IMR-90 (cell line): Measurements from ENCODE around the gene GABPB1. TPM values are rescaled to one million over a fixed set of nuclear protein-coding genes. Genes with fewer than 3 reads are reported as not detected.

Source experiments
- ATAC-seq: fragments of 200-7000 bp; cut with Tn5 transposase; 2 replicates; pipeline ENCODE4 v1.9.1; 2020; ENCODE audit warnings: low read depth, mild to moderate bottlenecking, moderate library complexity
- BruUV-seq: library from RNA; stranded (reverse); fragments of 400-500 nt; replicated peaks from 2 replicates; lab custom pipeline; 2021; lab: Mats Ljungman, UMichigan
- CTCF ChIA-PET: fragments of 300-600 bp; formaldehyde crosslinking; extraction: SDS; loops from one replicate; lab custom pipeline; 2021; ENCODE audit warnings: antibody characterized with exemption; lab: Yijun Ruan, JAX
- POLR2A ChIA-PET: fragments of 300-600 bp; sonication (Branson Sonifier 250); formaldehyde crosslinking; loops from one replicate; lab custom pipeline; 2022; ENCODE audit warnings: antibody characterized with exemption; ENCODE audit not compliant: unreplicated experiment; lab: Charles Lee
- DNase-seq: peaks from one replicate; pipeline ENCODE4 v3.0.0; 2013
- H2AFZ ChIP-seq: replicated peaks from 2 replicates; pipeline ENCODE3; 2013; ENCODE audit warnings: low read length, mild to moderate bottlenecking; ENCODE audit not compliant: poor library complexity
- H2AK5ac ChIP-seq: 2 replicates; pipeline ENCODE4 v1.6.1; 2013; ENCODE audit warnings: low read depth, low read length, inconsistent platforms
- H2AK9ac ChIP-seq: replicated peaks from 2 replicates; pipeline ENCODE3; 2013; ENCODE audit warnings: mild to moderate bottlenecking, low read depth, low read length, moderate library complexity; ENCODE audit not compliant: poor library complexity
- H2BK120ac ChIP-seq: 2 replicates; pipeline ENCODE4 v1.6.1; 2013; ENCODE audit warnings: low read depth, low read length, inconsistent platforms
- H2BK15ac ChIP-seq: 3 replicates; pipeline ENCODE4 v1.6.1; 2013; ENCODE audit warnings: low read depth, low read length, inconsistent platforms
- H2BK20ac ChIP-seq: 2 replicates; pipeline ENCODE4 v1.6.1; 2013; ENCODE audit warnings: low read depth, mild to moderate bottlenecking, inconsistent platforms, low read length, moderate library complexity
- H2BK5ac ChIP-seq: 2 replicates; pipeline ENCODE4 v1.6.1; 2013; ENCODE audit warnings: mild to moderate bottlenecking, low read depth, low read length, inconsistent platforms; ENCODE audit not compliant: poor library complexity, severe bottlenecking
- H3K14ac ChIP-seq: replicated peaks from 2 replicates; pipeline ENCODE4 v1.6.1; 2013; ENCODE audit warnings: low read depth, low read length, inconsistent platforms
- H3K18ac ChIP-seq: 2 replicates; pipeline ENCODE4 v1.6.1; 2013; ENCODE audit warnings: low read depth, low read length, control low read depth
- H3K23ac ChIP-seq: 2 replicates; pipeline ENCODE4 v1.6.1; 2013; ENCODE audit warnings: low read depth, low read length, inconsistent platforms
- H3K27ac ChIP-seq: 2 replicates; pipeline ENCODE4 v1.5.1; 2013; ENCODE audit warnings: mild to moderate bottlenecking, control low read depth, low read length; ENCODE audit not compliant: insufficient read depth
- H3K27me3 ChIP-seq: 2 replicates; pipeline ENCODE4 v1.6.1; 2013; ENCODE audit warnings: low read length; ENCODE audit not compliant: control insufficient read depth, insufficient read depth
- H3K36me3 ChIP-seq: 2 replicates; pipeline ENCODE4 v1.6.1; 2013; ENCODE audit warnings: low read length, mixed read lengths; ENCODE audit not compliant: control insufficient read depth, insufficient read depth
- H3K4ac ChIP-seq: 2 replicates; pipeline ENCODE4 v1.6.1; 2013; ENCODE audit warnings: low read depth, low read length, inconsistent platforms
- H3K4me1 ChIP-seq: 2 replicates; pipeline ENCODE4 v1.6.1; 2013; ENCODE audit warnings: low read length, mixed read lengths; ENCODE audit not compliant: control insufficient read depth, insufficient read depth
- H3K4me2 ChIP-seq: 2 replicates; pipeline ENCODE4 v1.6.1; 2013; ENCODE audit warnings: low read depth, mild to moderate bottlenecking, control low read depth, low read length, moderate library complexity
- H3K4me3 ChIP-seq: 2 replicates; pipeline ENCODE4 v1.5.1; 2013; ENCODE audit warnings: low read depth, mild to moderate bottlenecking, control low read depth, low read length, moderate library complexity; ENCODE audit not compliant: insufficient read depth
- H3K56ac ChIP-seq: 2 replicates; pipeline ENCODE4 v1.6.1; 2013; ENCODE audit warnings: low read length, inconsistent platforms; ENCODE audit not compliant: insufficient read depth; ENCODE audit errors: extremely low read depth
- H3K79me1 ChIP-seq, 2 experiments: 2 replicates each; pipeline ENCODE4 v1.6.1; 2013; ENCODE audit warnings: low read length in 2 of 2, inconsistent platforms in 1 of 2, low read depth in 1 of 2
- H3K9ac ChIP-seq: 2 replicates; pipeline ENCODE4 v1.6.1; 2013; ENCODE audit warnings: low read depth, low read length, control low read depth
- H3K9me1 ChIP-seq: 2 replicates; pipeline ENCODE4 v1.6.1; 2013; ENCODE audit warnings: low read length, inconsistent platforms; ENCODE audit not compliant: insufficient read depth
- H3K9me3 ChIP-seq: 2 replicates; pipeline ENCODE4 v1.6.1; 2013; ENCODE audit warnings: low read length; ENCODE audit not compliant: control insufficient read depth, insufficient read depth
- H4K20me1 ChIP-seq: 2 replicates; pipeline ENCODE4 v1.6.1; 2013; ENCODE audit warnings: low read length, inconsistent platforms; ENCODE audit not compliant: insufficient read depth
- H4K5ac ChIP-seq: 2 replicates; pipeline ENCODE4 v1.6.1; 2013; ENCODE audit warnings: mild to moderate bottlenecking, low read depth, low read length, control low read depth
- H4K8ac ChIP-seq, 2 experiments: 2 replicates each; pipeline ENCODE4 v1.6.1; 2013; ENCODE audit warnings: low read depth in 2 of 2, low read length in 2 of 2, control low read depth in 1 of 2, inconsistent platforms in 1 of 2
- H4K91ac ChIP-seq: 2 replicates; pipeline ENCODE4 v1.6.1; 2013; ENCODE audit warnings: low read depth, low read length, inconsistent platforms; ENCODE audit not compliant: insufficient read depth
- CEBPB ChIP-seq: IDR thresholded peaks from 2 replicates; pipeline ENCODE4 v1.6.1; 2012; ENCODE audit warnings: low read depth, low read length, improper control_type of control experiment
- CHD1 ChIP-seq: IDR thresholded peaks from 2 replicates; pipeline ENCODE4 v1.6.1; 2012; ENCODE audit warnings: low read depth, low read length, improper control_type of control experiment
- FOS ChIP-seq: fragments of 150-350 bp; IDR thresholded peaks from 2 replicates; pipeline ENCODE4 v1.6.1; 2016; ENCODE audit warnings: low read depth, low read length
- MAFK ChIP-seq: IDR thresholded peaks from 2 replicates; pipeline ENCODE4 v1.6.1; 2012; ENCODE audit warnings: low read depth, low read length, improper control_type of control experiment
- MAZ ChIP-seq: IDR thresholded peaks from 2 replicates; pipeline ENCODE4 v1.6.1; 2012; ENCODE audit warnings: low read depth, mild to moderate bottlenecking, low read length, improper control_type of control experiment, moderate library complexity, borderline replicate concordance
- MXI1 ChIP-seq: IDR thresholded peaks from 2 replicates; pipeline ENCODE4 v1.6.1; 2012; ENCODE audit warnings: low read depth, mild to moderate bottlenecking, low read length, moderate library complexity, borderline replicate concordance
- NFE2L2 ChIP-seq: fragments of 150-350 bp; IDR thresholded peaks from 2 replicates; pipeline ENCODE4 v1.6.1; 2016; ENCODE audit warnings: low read depth, mild to moderate bottlenecking, low read length
- POLR2A ChIP-seq: IDR thresholded peaks from 2 replicates; pipeline ENCODE4 v1.6.1; 2012; ENCODE audit warnings: mild to moderate bottlenecking, low read depth, low read length
- RAD21 ChIP-seq: IDR thresholded peaks from 2 replicates; pipeline ENCODE4 v1.6.1; 2012; ENCODE audit warnings: low read length, improper control_type of control experiment
- RCOR1 ChIP-seq: IDR thresholded peaks from 2 replicates; pipeline ENCODE4 v1.6.1; 2012; ENCODE audit warnings: mild to moderate bottlenecking, low read length, improper control_type of control experiment; ENCODE audit not compliant: insufficient replicate concordance
- RFX5 ChIP-seq: IDR thresholded peaks from 2 replicates; pipeline ENCODE4 v1.8.0; 2012; ENCODE audit warnings: low read depth, mild to moderate bottlenecking, low read length, moderate library complexity
- SMC3 ChIP-seq: fragments of 150-350 bp; IDR thresholded peaks from 2 replicates; pipeline ENCODE4 v1.6.1; 2016; ENCODE audit warnings: low read depth, mild to moderate bottlenecking, antibody characterized with exemption, low read length, moderate library complexity
- WGBS, 2 experiments: methylation state at CpG; one replicate each; pipeline versions ENCODE4 v1.1.5 to v1.1.7; 2013; ENCODE audit warnings: missing lambda C conversion rate in 2 of 2; ENCODE audit not compliant: insufficient read length in 1 of 2; ENCODE audit errors: extremely low coverage in 2 of 2; 5-methylcytosine and 5-hydroxymethylcytosine counted together
- dilution Hi-C: fragments of 300-500 bp; cut with HindIII; formaldehyde crosslinking; loops from one replicate; pipeline ENCODE4 v1.14.3; 2018; ENCODE audit warnings: low sequenced_read_pairs; ENCODE audit not compliant: unreplicated experiment
- in situ Hi-C: fragments of 300-500 bp; cut with MboI; formaldehyde crosslinking; loops from 3 replicates; pipeline ENCODE4 v1.14.3; 2019; ENCODE audit warnings: low sequenced_read_pairs, inconsistent platforms, mixed read lengths
- intact Hi-C: fragments of 100-400 bp; cut with micrococcal nuclease; formaldehyde crosslinking; loops from 2 replicates; pipeline ENCODE4 v1.10.0; 2022
- polyA plus RNA-seq, 3 experiments: library from polyadenylated mRNA; depleted of rRNA; stranded (reverse); fragments of >200 nt; gene quantifications; 2 replicates each; pipeline ENCODE4 v1.2.3, GENCODE V29; 2012; ENCODE audit warnings: low replicate concordance in 1 of 3
- total RNA-seq: library from RNA; depleted of rRNA; stranded (reverse); fragments of >200 nt; gene quantifications from 2 replicates; pipeline ENCODE4 v1.2.3, GENCODE V29; 2012
- TF ChIP-seq, protein P1 (sequence below): fragments of 150-350 bp; IDR thresholded peaks from 2 replicates; pipeline ENCODE4 v1.6.1; 2017; ENCODE audit warnings: mild to moderate bottlenecking, antibody characterized with exemption, low read length, low read depth
- TF ChIP-seq, protein P2 (sequence below): conservative IDR thresholded peaks from 2 replicates; pipeline ENCODE4 v1.5.1; 2012; ENCODE audit warnings: mild to moderate bottlenecking, low read depth, low read length, improper control_type of control experiment
- TF ChIP-seq, protein P3 (sequence below): fragments of 150-350 bp; IDR thresholded peaks from 2 replicates; pipeline ENCODE4 v1.6.1; 2016; ENCODE audit warnings: low read depth, mild to moderate bottlenecking, low read length, moderate library complexity, borderline replicate concordance

The GABPB1 gene
- total and polyA plus RNA-seq, 2 of the 4 experiments (the other 2 are of a cell fraction): 26.3 to 89.3 TPM

DNA sequence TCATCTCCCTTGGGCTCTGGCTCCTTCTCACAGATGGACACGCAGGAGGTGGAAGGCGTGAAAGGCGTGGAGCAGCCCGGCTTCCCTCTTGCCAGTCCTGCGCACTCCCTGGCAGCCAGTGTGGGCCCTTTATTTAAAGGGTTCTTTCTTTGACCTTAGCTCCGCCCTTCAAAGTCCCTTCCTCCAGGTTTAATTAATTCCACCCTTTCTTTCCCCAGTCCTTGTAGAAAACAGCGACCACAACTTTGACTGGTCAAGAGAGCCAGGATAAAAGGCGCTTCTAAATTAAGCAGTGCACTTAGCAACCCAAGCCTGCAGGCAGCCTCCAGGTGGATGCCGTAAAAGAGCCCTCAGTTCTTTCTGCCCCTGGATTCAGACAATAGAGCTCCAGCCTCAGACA lies 89.4 kb downstream of the GABPB1 start, which contains the start of gene HDC:
Gene HDC, minus strand, starts transcription at position 107 of the 400 bp plus-strand sequence. Its CDS starts 103 bp downstream, at position 4.
- Histone ChIP-seq H2AK9ac (peak within 1 kb of the TSS; percentile 31), H3K9ac (no peak within 1 kb of the TSS), H3K4ac (no peak within 1 kb of the TSS), H2AFZ (no peak within 1 kb of the TSS), H3K4me2 (no peak within 1 kb of the TSS), H3K4me1 (no peaks in the 10 kb centered on the region), H4K5ac (no peak within 1 kb of the TSS), H3K27me3 (peaks cover 7% of the 10 kb centered on the region), H2AK5ac (no peak within 1 kb of the TSS), H4K8ac (no peak within 1 kb of the TSS), H3K23ac (no peak within 1 kb of the TSS), H2BK120ac (no peak within 1 kb of the TSS), H3K27ac (no peak within 1 kb of the TSS), H3K4me3 (no peak within 1 kb of the TSS), H4K91ac (no peak within 1 kb of the TSS), H3K36me3 (no peaks in the 10 kb centered on the region), H3K9me1 (no peaks in the 10 kb centered on the region), H3K56ac (no peak within 1 kb of the TSS), H3K79me1 (no peaks in the 10 kb centered on the region), H4K20me1 (no peaks in the 10 kb centered on the region), H3K18ac (no peak within 1 kb of the TSS), H2BK15ac (no peak within 1 kb of the TSS), H3K14ac (no peak within 1 kb of the TSS), H2BK5ac (no peak within 1 kb of the TSS), H3K9me3 (0 out of 2 replicates have a peak, but pooled peaks cover 2% of the 10 kb centered on the region), H2BK20ac (no peak within 1 kb of the TSS)
- TF ChIP-seq MXI1 (no peak), CEBPB (no peak), RFX5 (no peak), MAFK (no peak), CHD1 (no peak), MAZ (no peak), SMC3 (no peak), NFE2L2 (no peak), FOS (no peak), RCOR1 (no peak), RAD21 (no peak), POLR2A (no peak)
- TF ChIP-seq, protein P1, sequence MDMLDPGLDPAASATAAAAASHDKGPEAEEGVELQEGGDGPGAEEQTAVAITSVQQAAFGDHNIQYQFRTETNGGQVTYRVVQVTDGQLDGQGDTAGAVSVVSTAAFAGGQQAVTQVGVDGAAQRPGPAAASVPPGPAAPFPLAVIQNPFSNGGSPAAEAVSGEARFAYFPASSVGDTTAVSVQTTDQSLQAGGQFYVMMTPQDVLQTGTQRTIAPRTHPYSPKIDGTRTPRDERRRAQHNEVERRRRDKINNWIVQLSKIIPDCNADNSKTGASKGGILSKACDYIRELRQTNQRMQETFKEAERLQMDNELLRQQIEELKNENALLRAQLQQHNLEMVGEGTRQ: no peak
- TF ChIP-seq, protein P2, sequence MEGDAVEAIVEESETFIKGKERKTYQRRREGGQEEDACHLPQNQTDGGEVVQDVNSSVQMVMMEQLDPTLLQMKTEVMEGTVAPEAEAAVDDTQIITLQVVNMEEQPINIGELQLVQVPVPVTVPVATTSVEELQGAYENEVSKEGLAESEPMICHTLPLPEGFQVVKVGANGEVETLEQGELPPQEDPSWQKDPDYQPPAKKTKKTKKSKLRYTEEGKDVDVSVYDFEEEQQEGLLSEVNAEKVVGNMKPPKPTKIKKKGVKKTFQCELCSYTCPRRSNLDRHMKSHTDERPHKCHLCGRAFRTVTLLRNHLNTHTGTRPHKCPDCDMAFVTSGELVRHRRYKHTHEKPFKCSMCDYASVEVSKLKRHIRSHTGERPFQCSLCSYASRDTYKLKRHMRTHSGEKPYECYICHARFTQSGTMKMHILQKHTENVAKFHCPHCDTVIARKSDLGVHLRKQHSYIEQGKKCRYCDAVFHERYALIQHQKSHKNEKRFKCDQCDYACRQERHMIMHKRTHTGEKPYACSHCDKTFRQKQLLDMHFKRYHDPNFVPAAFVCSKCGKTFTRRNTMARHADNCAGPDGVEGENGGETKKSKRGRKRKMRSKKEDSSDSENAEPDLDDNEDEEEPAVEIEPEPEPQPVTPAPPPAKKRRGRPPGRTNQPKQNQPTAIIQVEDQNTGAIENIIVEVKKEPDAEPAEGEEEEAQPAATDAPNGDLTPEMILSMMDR: no peak
- TF ChIP-seq, protein P3, sequence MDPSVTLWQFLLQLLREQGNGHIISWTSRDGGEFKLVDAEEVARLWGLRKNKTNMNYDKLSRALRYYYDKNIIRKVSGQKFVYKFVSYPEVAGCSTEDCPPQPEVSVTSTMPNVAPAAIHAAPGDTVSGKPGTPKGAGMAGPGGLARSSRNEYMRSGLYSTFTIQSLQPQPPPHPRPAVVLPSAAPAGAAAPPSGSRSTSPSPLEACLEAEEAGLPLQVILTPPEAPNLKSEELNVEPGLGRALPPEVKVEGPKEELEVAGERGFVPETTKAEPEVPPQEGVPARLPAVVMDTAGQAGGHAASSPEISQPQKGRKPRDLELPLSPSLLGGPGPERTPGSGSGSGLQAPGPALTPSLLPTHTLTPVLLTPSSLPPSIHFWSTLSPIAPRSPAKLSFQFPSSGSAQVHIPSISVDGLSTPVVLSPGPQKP: no peak
- ATAC-seq (no peak), DNase-seq (no peak)
- POLR2A ChIA-PET: no interaction called here
- intact Hi-C loops (no loop called here), in situ Hi-C loops (no loop called here), dilution Hi-C loops (no loop called here)
- WGBS, 2 experiments: 86% methylated on average over 4 of the region's 9 CpGs; no CpG with 5 or more reads in 1 of the 2 experiments
- CTCF ChIA-PET: no interaction called here
- no TSS peak for BruUV-seq
